ENCODE measurements around the gene YPEL1.

Gene YPEL1

DNA sequence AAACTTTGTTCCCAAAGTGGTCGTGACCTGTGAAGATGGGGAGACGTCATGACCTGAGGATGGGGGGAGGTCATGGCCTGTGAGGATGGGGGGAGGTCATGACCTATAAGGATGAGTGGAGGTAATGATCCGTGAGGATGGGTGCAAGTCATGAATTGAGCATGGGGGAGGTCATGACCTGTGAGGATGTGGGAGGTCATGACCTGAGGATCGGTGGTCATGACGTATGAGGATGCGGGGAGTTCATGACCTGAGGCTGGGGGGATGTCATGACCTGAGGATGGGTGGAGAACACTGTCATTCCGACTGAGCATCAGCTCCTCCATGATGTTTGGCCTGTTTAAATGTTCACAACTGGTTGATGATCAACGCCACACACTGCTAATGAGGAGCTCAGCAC lies 25.9 kb downstream of the YPEL1 start:
- TF ChIP-seq FOXM1 (IDR thresholded peaks at IDR 0.05; ENCODE audit: borderline replicate concordance, low read depth) (no peak), TEAD4 (IDR thresholded peaks at IDR 0.05) (no peak), TAF1 (IDR thresholded peaks at IDR 0.05; ENCODE audit: low read depth) (no peak), RAD21 (IDR thresholded peaks at IDR 0.05; ENCODE audit: low read depth) (no peak), CEBPB (IDR thresholded peaks at IDR 0.05) (no peak), EGR1 (IDR thresholded peaks at IDR 0.05) (no peak), NFIC (IDR thresholded peaks at IDR 0.05) (no peak), TCF12 (IDR thresholded peaks at IDR 0.05; ENCODE audit: low read depth) (no peak), YY1 (IDR thresholded peaks at IDR 0.05; ENCODE audit: low read depth) (no peak), CREB1 (IDR thresholded peaks at IDR 0.05; ENCODE audit: low read depth) (no peak), EP300 (IDR thresholded peaks at IDR 0.05; ENCODE audit: borderline replicate concordance) (no peak), ZBTB7A (IDR thresholded peaks at IDR 0.05; ENCODE audit: low read depth) (no peak)
- TF ChIP-seq, protein P1, sequence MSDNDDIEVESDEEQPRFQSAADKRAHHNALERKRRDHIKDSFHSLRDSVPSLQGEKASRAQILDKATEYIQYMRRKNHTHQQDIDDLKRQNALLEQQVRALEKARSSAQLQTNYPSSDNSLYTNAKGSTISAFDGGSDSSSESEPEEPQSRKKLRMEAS (IDR thresholded peaks at IDR 0.05): no peak
- TF ChIP-seq, protein P2, sequence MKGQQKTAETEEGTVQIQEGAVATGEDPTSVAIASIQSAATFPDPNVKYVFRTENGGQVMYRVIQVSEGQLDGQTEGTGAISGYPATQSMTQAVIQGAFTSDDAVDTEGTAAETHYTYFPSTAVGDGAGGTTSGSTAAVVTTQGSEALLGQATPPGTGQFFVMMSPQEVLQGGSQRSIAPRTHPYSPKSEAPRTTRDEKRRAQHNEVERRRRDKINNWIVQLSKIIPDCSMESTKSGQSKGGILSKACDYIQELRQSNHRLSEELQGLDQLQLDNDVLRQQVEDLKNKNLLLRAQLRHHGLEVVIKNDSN (IDR thresholded peaks at IDR 0.05): no peak
- TF ChIP-seq, protein P3, sequence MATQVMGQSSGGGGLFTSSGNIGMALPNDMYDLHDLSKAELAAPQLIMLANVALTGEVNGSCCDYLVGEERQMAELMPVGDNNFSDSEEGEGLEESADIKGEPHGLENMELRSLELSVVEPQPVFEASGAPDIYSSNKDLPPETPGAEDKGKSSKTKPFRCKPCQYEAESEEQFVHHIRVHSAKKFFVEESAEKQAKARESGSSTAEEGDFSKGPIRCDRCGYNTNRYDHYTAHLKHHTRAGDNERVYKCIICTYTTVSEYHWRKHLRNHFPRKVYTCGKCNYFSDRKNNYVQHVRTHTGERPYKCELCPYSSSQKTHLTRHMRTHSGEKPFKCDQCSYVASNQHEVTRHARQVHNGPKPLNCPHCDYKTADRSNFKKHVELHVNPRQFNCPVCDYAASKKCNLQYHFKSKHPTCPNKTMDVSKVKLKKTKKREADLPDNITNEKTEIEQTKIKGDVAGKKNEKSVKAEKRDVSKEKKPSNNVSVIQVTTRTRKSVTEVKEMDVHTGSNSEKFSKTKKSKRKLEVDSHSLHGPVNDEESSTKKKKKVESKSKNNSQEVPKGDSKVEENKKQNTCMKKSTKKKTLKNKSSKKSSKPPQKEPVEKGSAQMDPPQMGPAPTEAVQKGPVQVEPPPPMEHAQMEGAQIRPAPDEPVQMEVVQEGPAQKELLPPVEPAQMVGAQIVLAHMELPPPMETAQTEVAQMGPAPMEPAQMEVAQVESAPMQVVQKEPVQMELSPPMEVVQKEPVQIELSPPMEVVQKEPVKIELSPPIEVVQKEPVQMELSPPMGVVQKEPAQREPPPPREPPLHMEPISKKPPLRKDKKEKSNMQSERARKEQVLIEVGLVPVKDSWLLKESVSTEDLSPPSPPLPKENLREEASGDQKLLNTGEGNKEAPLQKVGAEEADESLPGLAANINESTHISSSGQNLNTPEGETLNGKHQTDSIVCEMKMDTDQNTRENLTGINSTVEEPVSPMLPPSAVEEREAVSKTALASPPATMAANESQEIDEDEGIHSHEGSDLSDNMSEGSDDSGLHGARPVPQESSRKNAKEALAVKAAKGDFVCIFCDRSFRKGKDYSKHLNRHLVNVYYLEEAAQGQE (IDR thresholded peaks at IDR 0.05; ENCODE audit: low read depth): no peak

DNA sequence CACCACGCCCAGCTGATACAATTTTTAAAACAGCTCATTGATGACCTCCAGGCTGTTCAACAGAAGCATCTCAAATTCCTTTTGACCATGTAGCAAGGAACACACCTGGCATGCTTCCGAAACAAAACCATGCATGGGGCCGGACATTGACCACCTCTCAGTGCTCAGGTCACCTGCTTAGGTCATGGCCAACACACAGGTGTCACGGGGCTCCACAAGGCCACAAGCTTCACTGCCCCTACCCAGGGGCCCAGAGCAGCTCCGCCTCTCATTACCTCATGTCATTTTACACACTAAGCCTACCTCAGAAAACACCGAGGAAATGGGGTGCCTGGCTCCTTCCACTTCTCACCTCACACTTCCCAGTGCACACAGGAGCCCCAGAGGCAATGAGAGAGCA lies 26.6 kb downstream of the YPEL1 start:
- TF ChIP-seq NFIC (IDR thresholded peaks at IDR 0.05): no peak
- TF ChIP-seq EGR1 (IDR thresholded peaks at IDR 0.05): no peak
- TF ChIP-seq CREB1 (IDR thresholded peaks at IDR 0.05; ENCODE audit: low read depth): no peak
- no peak for TF ChIP-seq TAF1 (IDR thresholded peaks at IDR 0.05; ENCODE audit: low read depth)
- TF ChIP-seq, protein P1 (IDR thresholded peaks at IDR 0.05): no peak
- TF ChIP-seq, protein P2 (IDR thresholded peaks at IDR 0.05): no peak
- TF ChIP-seq TCF12 (IDR thresholded peaks at IDR 0.05; ENCODE audit: low read depth): no peak
- no peak for TF ChIP-seq EP300 (IDR thresholded peaks at IDR 0.05; ENCODE audit: borderline replicate concordance)
- no peak for TF ChIP-seq YY1 (IDR thresholded peaks at IDR 0.05; ENCODE audit: low read depth)
- TF ChIP-seq ZBTB7A (IDR thresholded peaks at IDR 0.05; ENCODE audit: low read depth): no peak
- TF ChIP-seq RAD21 (IDR thresholded peaks at IDR 0.05; ENCODE audit: low read depth): no peak

DNA sequence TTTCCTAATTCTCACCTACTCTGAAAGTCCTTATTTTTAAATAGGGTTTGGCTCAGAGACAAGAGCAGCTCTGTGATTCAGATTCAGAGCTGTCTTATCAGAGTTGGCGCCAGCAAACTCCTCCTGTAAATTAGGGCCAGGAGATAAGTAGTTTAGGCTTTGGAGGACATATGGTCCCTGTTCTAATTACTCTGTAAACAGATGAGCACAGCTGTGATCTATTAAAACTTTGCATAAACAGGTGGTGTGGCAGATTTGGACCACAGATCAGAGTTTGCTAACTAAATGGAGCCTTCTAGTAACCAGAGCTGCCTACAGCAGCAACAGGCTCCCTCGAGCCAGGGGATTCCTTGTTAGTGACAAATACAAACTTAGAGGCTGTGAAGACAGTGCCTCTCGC lies 27.9 kb downstream of the YPEL1 start:
- TF ChIP-seq CEBPB (IDR thresholded peaks at IDR 0.05): no peak
- TF ChIP-seq ZBTB7A (IDR thresholded peaks at IDR 0.05; ENCODE audit: low read depth): no peak
- no peak for TF ChIP-seq EGR1 (IDR thresholded peaks at IDR 0.05)
- TF ChIP-seq, protein P2 (IDR thresholded peaks at IDR 0.05): no peak
- no peak for TF ChIP-seq FOXM1 (IDR thresholded peaks at IDR 0.05; ENCODE audit: borderline replicate concordance, low read depth)

DNA sequence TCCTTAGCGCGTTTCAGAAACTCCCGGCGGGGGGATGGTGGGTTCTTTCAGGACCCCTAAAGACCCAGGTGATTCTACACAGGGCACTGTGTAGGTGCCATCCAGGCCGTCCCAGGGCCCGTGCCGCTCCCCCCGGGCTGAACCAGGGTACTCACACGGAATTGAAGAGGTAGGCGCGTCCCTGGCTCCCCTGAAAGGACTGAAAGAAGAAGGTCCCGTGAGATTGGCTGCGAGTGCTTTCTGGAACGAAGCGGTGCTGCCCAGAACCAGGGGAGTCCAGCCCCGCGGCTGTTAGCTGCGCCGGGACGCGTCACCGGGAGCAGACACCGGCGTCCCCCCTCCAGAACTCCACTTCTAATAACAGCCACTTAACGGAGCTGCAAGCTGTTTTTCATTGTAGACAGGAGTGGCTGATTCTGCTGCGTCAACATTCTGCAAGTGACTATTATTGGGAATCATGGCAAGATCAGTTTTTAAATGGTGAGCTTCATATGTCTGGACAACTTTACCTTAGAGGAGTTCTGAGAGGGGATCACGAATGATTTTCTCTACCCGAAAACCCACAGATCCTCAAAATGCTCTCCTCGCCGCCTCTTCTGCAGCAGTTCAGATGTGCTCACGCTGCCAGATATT lies 31.8 kb downstream of the YPEL1 start:
- TF ChIP-seq, protein P2 (IDR thresholded peaks at IDR 0.05): no peak

DNA sequence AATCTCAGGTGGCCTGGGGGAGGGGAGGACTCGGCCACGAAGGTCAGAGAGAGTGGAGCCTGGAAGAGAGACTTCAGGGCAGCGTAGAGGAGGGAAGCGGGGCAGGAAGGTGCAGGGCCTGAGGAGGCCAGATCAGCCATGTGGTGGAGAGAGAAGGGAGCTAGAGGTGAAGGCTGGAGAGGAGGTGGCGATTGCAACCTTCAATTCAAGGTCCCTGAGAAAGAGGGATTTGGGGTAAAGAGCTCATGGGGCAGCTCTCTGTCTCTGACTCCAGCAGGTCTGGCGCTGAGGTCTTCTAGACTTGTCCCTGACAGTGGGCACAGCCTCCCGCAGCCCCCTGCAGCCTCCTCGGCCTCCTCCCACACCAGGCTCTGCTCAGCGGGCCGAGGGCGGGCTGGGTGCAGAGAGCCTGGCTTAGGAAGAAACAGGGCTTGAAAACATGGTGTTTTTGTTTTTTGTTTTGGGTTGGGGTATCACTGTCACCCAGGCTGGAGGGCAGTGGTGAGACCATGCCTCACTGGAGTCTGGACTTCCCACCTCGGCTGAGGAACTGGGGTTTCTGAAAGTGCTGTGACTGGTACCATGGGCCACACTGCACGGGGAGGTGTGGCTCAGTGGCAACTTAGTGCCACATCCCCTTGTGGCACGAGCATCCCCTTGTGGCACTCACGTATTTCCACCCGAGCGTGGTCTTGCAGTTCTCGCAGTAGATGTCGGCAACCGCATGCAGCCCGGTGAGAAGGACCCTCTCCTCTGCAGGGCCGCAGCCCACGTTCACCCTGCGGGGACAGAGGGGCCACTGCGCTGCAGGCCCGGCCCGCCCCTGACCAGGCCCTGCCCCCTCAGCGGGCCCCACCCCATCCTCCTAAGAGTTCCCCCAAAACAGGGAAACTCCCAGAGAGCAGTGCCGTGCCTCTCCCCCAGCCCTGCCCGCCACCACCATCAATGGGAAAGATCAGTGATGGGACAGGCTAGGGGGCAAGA lies 32.6 kb downstream of the YPEL1 start:
- TF ChIP-seq, protein P1 (IDR thresholded peaks at IDR 0.05): no peak
- TF ChIP-seq TAF1 (IDR thresholded peaks at IDR 0.05; ENCODE audit: low read depth) (no peak), ZBTB7A (IDR thresholded peaks at IDR 0.05; ENCODE audit: low read depth) (no peak), TCF12 (IDR thresholded peaks at IDR 0.05; ENCODE audit: low read depth) (no peak), NFIC (IDR thresholded peaks at IDR 0.05) (no peak), EP300 (IDR thresholded peaks at IDR 0.05; ENCODE audit: borderline replicate concordance) (no peak), CEBPB (IDR thresholded peaks at IDR 0.05) (no peak), TEAD4 (IDR thresholded peaks at IDR 0.05) (no peak), CREB1 (IDR thresholded peaks at IDR 0.05; ENCODE audit: low read depth) (no peak), FOXM1 (IDR thresholded peaks at IDR 0.05; ENCODE audit: borderline replicate concordance, low read depth) (no peak), RAD21 (IDR thresholded peaks at IDR 0.05; ENCODE audit: low read depth) (no peak), EGR1 (IDR thresholded peaks at IDR 0.05) (no peak), YY1 (IDR thresholded peaks at IDR 0.05; ENCODE audit: low read depth) (no peak)
- TF ChIP-seq, protein P2 (IDR thresholded peaks at IDR 0.05): no peak
- TF ChIP-seq, protein P3 (IDR thresholded peaks at IDR 0.05; ENCODE audit: low read depth): no peak

All from Ishikawa (cell line).